GM12873 (cell line): ENCODE measurements around the gene H6PD.
A peak's percentile ranks its signal among the peaks of the same experiment; 100 is the strongest.

Source experiments
- CTCF ChIP-seq: IDR thresholded peaks from 2 replicates; pipeline ENCODE4 v1.5.1; 2012; ENCODE audit warnings: low read depth, mild to moderate bottlenecking, moderate library complexity, low read length, control low read depth; ENCODE audit not compliant: insufficient read depth; ENCODE audit errors: missing control alignments

Gene H6PD

DNA sequence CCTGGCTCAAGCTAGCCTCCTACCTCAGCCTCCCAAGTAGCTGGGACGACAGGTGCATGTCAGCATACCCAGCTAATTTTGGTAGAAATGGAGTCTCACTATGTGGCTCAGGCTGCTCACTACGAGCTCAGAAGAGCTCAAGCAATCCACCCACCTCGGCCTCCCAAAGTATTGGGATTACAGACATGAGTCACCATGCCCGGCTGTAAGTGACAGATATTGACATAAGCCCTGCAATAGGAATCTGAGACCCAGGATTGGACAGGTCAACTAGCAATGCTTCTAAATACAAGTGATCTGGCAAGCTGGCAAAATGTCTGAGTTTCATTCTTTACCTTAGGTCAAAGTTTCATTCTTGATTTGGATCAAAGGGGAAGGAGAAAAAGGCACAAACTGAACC is 40.5 kb upstream of the H6PD start:
- TF ChIP-seq CTCF, result no peak

- no peak for TF ChIP-seq CTCF
These were observed 38.9 kb upstream of the H6PD start for GRCh38 chr1:9195651-9196050.

DNA sequence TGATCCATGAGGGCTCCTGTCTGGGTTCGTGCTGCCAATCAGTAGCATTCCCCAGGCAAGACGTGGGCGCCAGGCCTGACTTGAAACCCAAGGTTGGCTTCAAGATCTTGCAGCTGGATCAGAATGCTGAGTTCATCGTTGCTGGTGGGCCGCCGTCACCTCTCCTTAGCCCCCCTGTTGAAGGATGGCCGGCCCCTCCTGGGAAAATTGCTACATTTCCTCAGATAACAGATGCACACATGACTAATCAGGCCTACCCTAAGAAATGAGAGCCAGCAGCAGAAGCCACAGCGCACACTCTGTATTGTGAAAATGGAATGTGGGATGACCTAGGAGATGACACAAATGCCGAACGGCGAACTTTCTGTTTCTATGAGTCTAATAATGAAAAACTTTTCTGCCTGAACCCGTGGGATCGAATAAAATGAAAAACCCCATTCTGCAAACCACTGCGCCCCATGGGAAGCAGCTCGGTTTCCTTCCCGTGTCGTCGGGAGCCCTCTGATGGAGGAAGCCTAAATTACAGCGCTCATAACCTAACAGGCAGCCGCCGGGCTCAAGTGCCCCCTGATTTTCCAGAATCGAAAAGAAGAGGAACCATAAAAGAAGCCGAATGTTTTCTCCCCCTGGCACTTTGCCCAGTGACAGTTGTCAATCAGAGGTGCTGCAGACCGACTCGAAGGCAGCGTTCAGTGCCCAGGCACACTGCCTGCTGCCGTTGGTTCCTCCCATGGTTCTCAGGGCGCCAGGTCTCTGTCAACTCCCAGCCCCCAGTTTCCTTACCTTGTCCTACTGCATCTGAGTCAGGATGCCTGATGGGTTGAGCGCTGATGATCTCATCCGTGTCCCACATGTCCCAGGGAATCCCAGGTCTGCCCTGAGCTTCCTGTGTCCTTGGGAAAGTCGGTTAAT is 38.2 kb upstream of the H6PD start:
- TF ChIP-seq CTCF, result peak; percentile 78

- no peak for TF ChIP-seq CTCF
These were observed 37.1 kb upstream of the H6PD start for GRCh38 chr1:9197186-9198099.

DNA sequence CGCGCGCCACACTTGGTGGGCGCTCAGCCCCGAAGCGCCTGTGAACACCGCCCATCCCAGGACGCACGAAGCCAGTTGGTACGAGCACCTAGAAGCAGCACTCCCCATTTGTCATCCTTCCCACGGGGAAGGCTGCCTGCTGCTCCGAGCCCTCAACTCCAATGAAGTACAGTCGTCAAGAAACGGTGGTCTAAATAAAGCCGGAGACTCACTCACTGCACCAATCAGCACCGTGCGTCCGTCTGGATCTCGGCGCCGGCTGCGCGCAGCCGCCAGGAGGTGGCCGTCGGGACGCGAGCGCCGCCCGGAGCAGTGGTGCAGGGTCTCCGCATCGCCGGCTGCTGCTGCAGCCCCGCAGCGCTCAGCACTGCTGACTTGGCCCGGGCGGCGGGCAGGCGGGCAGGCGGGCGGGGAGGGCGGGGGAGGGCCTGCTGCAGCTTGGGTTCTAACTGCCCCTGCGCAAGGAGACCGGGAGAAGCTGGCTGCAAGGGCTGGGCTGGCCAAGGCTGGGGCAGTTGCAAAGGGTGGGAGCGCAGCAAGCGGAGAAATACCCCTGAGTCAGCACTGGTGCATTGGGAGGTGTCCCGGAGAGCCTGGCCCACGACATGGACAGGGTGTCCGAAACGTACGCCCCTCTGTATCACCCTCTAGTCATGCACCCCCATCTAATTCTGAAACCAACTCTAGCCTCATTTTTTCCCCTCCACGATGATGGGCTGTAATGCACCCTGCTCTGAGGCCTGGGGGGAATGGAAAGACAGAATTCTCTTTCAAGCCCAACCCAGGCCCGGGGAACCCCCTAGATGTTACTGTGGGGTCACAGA is 35.8 kb upstream of the H6PD start:
- peak; percentile 27 for TF ChIP-seq CTCF

- TF ChIP-seq CTCF, result no peak
These were observed 34.1 kb upstream of the H6PD start for GRCh38 chr1:9200441-9200840.
